IMR-90 (cell line): Measurements from ENCODE around the gene NCAPD3. TPM values are rescaled to one million over a fixed set of nuclear protein-coding genes. Genes with fewer than 3 reads are reported as not detected.
A peak's percentile ranks its signal among the peaks of the same experiment; 100 is the strongest.

Experiments used
- ATAC-seq: fragments of 200-7000 bp; cut with Tn5 transposase; 2 replicates; pipeline ENCODE4 v1.9.1; 2020; ENCODE audit warnings: low read depth, mild to moderate bottlenecking, moderate library complexity
- BruUV-seq: library from RNA; stranded (reverse); fragments of 400-500 nt; replicated peaks from 2 replicates; lab custom pipeline; 2021; lab: Mats Ljungman, UMichigan
- CTCF ChIA-PET: fragments of 300-600 bp; formaldehyde crosslinking; extraction: SDS; loops from one replicate; lab custom pipeline; 2021; ENCODE audit warnings: antibody characterized with exemption; lab: Yijun Ruan, JAX
- POLR2A ChIA-PET: fragments of 300-600 bp; sonication (Branson Sonifier 250); formaldehyde crosslinking; loops from one replicate; lab custom pipeline; 2022; ENCODE audit warnings: antibody characterized with exemption; ENCODE audit not compliant: unreplicated experiment; lab: Charles Lee
- DNase-seq: peaks from one replicate; pipeline ENCODE4 v3.0.0; 2013
- H2AFZ ChIP-seq: replicated peaks from 2 replicates; pipeline ENCODE3; 2013; ENCODE audit warnings: low read length, mild to moderate bottlenecking; ENCODE audit not compliant: poor library complexity
- H2AK5ac ChIP-seq: 2 replicates; pipeline ENCODE4 v1.6.1; 2013; ENCODE audit warnings: low read depth, low read length, inconsistent platforms
- H2AK9ac ChIP-seq: replicated peaks from 2 replicates; pipeline ENCODE3; 2013; ENCODE audit warnings: mild to moderate bottlenecking, low read depth, low read length, moderate library complexity; ENCODE audit not compliant: poor library complexity
- H2BK120ac ChIP-seq: 2 replicates; pipeline ENCODE4 v1.6.1; 2013; ENCODE audit warnings: low read depth, low read length, inconsistent platforms
- H2BK15ac ChIP-seq: 3 replicates; pipeline ENCODE4 v1.6.1; 2013; ENCODE audit warnings: low read depth, low read length, inconsistent platforms
- H2BK20ac ChIP-seq: 2 replicates; pipeline ENCODE4 v1.6.1; 2013; ENCODE audit warnings: low read depth, mild to moderate bottlenecking, inconsistent platforms, low read length, moderate library complexity
- H2BK5ac ChIP-seq: 2 replicates; pipeline ENCODE4 v1.6.1; 2013; ENCODE audit warnings: mild to moderate bottlenecking, low read depth, low read length, inconsistent platforms; ENCODE audit not compliant: poor library complexity, severe bottlenecking
- H3K14ac ChIP-seq: replicated peaks from 2 replicates; pipeline ENCODE4 v1.6.1; 2013; ENCODE audit warnings: low read depth, low read length, inconsistent platforms
- H3K18ac ChIP-seq: 2 replicates; pipeline ENCODE4 v1.6.1; 2013; ENCODE audit warnings: low read depth, low read length, control low read depth
- H3K23ac ChIP-seq: 2 replicates; pipeline ENCODE4 v1.6.1; 2013; ENCODE audit warnings: low read depth, low read length, inconsistent platforms
- H3K27ac ChIP-seq: 2 replicates; pipeline ENCODE4 v1.5.1; 2013; ENCODE audit warnings: mild to moderate bottlenecking, control low read depth, low read length; ENCODE audit not compliant: insufficient read depth
- H3K27me3 ChIP-seq: 2 replicates; pipeline ENCODE4 v1.6.1; 2013; ENCODE audit warnings: low read length; ENCODE audit not compliant: control insufficient read depth, insufficient read depth
- H3K36me3 ChIP-seq: 2 replicates; pipeline ENCODE4 v1.6.1; 2013; ENCODE audit warnings: low read length, mixed read lengths; ENCODE audit not compliant: control insufficient read depth, insufficient read depth
- H3K4ac ChIP-seq: 2 replicates; pipeline ENCODE4 v1.6.1; 2013; ENCODE audit warnings: low read depth, low read length, inconsistent platforms
- H3K4me1 ChIP-seq: 2 replicates; pipeline ENCODE4 v1.6.1; 2013; ENCODE audit warnings: low read length, mixed read lengths; ENCODE audit not compliant: control insufficient read depth, insufficient read depth
- H3K4me2 ChIP-seq: 2 replicates; pipeline ENCODE4 v1.6.1; 2013; ENCODE audit warnings: low read depth, mild to moderate bottlenecking, control low read depth, low read length, moderate library complexity
- H3K4me3 ChIP-seq: 2 replicates; pipeline ENCODE4 v1.5.1; 2013; ENCODE audit warnings: low read depth, mild to moderate bottlenecking, control low read depth, low read length, moderate library complexity; ENCODE audit not compliant: insufficient read depth
- H3K56ac ChIP-seq: 2 replicates; pipeline ENCODE4 v1.6.1; 2013; ENCODE audit warnings: low read length, inconsistent platforms; ENCODE audit not compliant: insufficient read depth; ENCODE audit errors: extremely low read depth
- H3K79me1 ChIP-seq, 2 experiments: 2 replicates each; pipeline ENCODE4 v1.6.1; 2013; ENCODE audit warnings: low read length in 2 of 2, inconsistent platforms in 1 of 2, low read depth in 1 of 2
- H3K9ac ChIP-seq: 2 replicates; pipeline ENCODE4 v1.6.1; 2013; ENCODE audit warnings: low read depth, low read length, control low read depth
- H3K9me1 ChIP-seq: 2 replicates; pipeline ENCODE4 v1.6.1; 2013; ENCODE audit warnings: low read length, inconsistent platforms; ENCODE audit not compliant: insufficient read depth
- H3K9me3 ChIP-seq: 2 replicates; pipeline ENCODE4 v1.6.1; 2013; ENCODE audit warnings: low read length; ENCODE audit not compliant: control insufficient read depth, insufficient read depth
- H4K20me1 ChIP-seq: 2 replicates; pipeline ENCODE4 v1.6.1; 2013; ENCODE audit warnings: low read length, inconsistent platforms; ENCODE audit not compliant: insufficient read depth
- H4K5ac ChIP-seq: 2 replicates; pipeline ENCODE4 v1.6.1; 2013; ENCODE audit warnings: mild to moderate bottlenecking, low read depth, low read length, control low read depth
- H4K8ac ChIP-seq, 2 experiments: 2 replicates each; pipeline ENCODE4 v1.6.1; 2013; ENCODE audit warnings: low read depth in 2 of 2, low read length in 2 of 2, control low read depth in 1 of 2, inconsistent platforms in 1 of 2
- H4K91ac ChIP-seq: 2 replicates; pipeline ENCODE4 v1.6.1; 2013; ENCODE audit warnings: low read depth, low read length, inconsistent platforms; ENCODE audit not compliant: insufficient read depth
- BHLHE40 ChIP-seq: fragments of 150-350 bp; IDR thresholded peaks from 2 replicates; pipeline ENCODE4 v1.6.1; 2016; ENCODE audit warnings: mild to moderate bottlenecking, low read depth, low read length
- CEBPB ChIP-seq: IDR thresholded peaks from 2 replicates; pipeline ENCODE4 v1.6.1; 2012; ENCODE audit warnings: low read depth, low read length, improper control_type of control experiment
- CHD1 ChIP-seq: IDR thresholded peaks from 2 replicates; pipeline ENCODE4 v1.6.1; 2012; ENCODE audit warnings: low read depth, low read length, improper control_type of control experiment
- MAFK ChIP-seq: IDR thresholded peaks from 2 replicates; pipeline ENCODE4 v1.6.1; 2012; ENCODE audit warnings: low read depth, low read length, improper control_type of control experiment
- MAZ ChIP-seq: IDR thresholded peaks from 2 replicates; pipeline ENCODE4 v1.6.1; 2012; ENCODE audit warnings: low read depth, mild to moderate bottlenecking, low read length, improper control_type of control experiment, moderate library complexity, borderline replicate concordance
- MXI1 ChIP-seq: IDR thresholded peaks from 2 replicates; pipeline ENCODE4 v1.6.1; 2012; ENCODE audit warnings: low read depth, mild to moderate bottlenecking, low read length, moderate library complexity, borderline replicate concordance
- POLR2A ChIP-seq: IDR thresholded peaks from 2 replicates; pipeline ENCODE4 v1.6.1; 2012; ENCODE audit warnings: mild to moderate bottlenecking, low read depth, low read length
- RAD21 ChIP-seq: IDR thresholded peaks from 2 replicates; pipeline ENCODE4 v1.6.1; 2012; ENCODE audit warnings: low read length, improper control_type of control experiment
- RFX5 ChIP-seq: IDR thresholded peaks from 2 replicates; pipeline ENCODE4 v1.8.0; 2012; ENCODE audit warnings: low read depth, mild to moderate bottlenecking, low read length, moderate library complexity
- SMC3 ChIP-seq: fragments of 150-350 bp; IDR thresholded peaks from 2 replicates; pipeline ENCODE4 v1.6.1; 2016; ENCODE audit warnings: low read depth, mild to moderate bottlenecking, antibody characterized with exemption, low read length, moderate library complexity
- WGBS, 2 experiments: methylation state at CpG; one replicate each; pipeline versions ENCODE4 v1.1.5 to v1.1.7; 2013; ENCODE audit warnings: missing lambda C conversion rate in 2 of 2; ENCODE audit not compliant: insufficient read length in 1 of 2; ENCODE audit errors: extremely low coverage in 2 of 2; 5-methylcytosine and 5-hydroxymethylcytosine counted together
- dilution Hi-C: fragments of 300-500 bp; cut with HindIII; formaldehyde crosslinking; loops from one replicate; pipeline ENCODE4 v1.14.3; 2018; ENCODE audit warnings: low sequenced_read_pairs; ENCODE audit not compliant: unreplicated experiment
- in situ Hi-C: fragments of 300-500 bp; cut with MboI; formaldehyde crosslinking; loops from 3 replicates; pipeline ENCODE4 v1.14.3; 2019; ENCODE audit warnings: low sequenced_read_pairs, inconsistent platforms, mixed read lengths
- intact Hi-C: fragments of 100-400 bp; cut with micrococcal nuclease; formaldehyde crosslinking; loops from 2 replicates; pipeline ENCODE4 v1.10.0; 2022
- polyA plus RNA-seq, 3 experiments: library from polyadenylated mRNA; depleted of rRNA; stranded (reverse); fragments of >200 nt; gene quantifications; 2 replicates each; pipeline ENCODE4 v1.2.3, GENCODE V29; 2012; ENCODE audit warnings: low replicate concordance in 1 of 3
- total RNA-seq: library from RNA; depleted of rRNA; stranded (reverse); fragments of >200 nt; gene quantifications from 2 replicates; pipeline ENCODE4 v1.2.3, GENCODE V29; 2012
- TF ChIP-seq, protein P1 (sequence below): conservative IDR thresholded peaks from 2 replicates; pipeline ENCODE4 v1.5.1; 2012; ENCODE audit warnings: mild to moderate bottlenecking, low read depth, low read length, improper control_type of control experiment

The NCAPD3 gene
- total and polyA plus RNA-seq, 2 of the 4 experiments (the other 2 are of a cell fraction): 18.0 to 19.2 TPM

DNA sequence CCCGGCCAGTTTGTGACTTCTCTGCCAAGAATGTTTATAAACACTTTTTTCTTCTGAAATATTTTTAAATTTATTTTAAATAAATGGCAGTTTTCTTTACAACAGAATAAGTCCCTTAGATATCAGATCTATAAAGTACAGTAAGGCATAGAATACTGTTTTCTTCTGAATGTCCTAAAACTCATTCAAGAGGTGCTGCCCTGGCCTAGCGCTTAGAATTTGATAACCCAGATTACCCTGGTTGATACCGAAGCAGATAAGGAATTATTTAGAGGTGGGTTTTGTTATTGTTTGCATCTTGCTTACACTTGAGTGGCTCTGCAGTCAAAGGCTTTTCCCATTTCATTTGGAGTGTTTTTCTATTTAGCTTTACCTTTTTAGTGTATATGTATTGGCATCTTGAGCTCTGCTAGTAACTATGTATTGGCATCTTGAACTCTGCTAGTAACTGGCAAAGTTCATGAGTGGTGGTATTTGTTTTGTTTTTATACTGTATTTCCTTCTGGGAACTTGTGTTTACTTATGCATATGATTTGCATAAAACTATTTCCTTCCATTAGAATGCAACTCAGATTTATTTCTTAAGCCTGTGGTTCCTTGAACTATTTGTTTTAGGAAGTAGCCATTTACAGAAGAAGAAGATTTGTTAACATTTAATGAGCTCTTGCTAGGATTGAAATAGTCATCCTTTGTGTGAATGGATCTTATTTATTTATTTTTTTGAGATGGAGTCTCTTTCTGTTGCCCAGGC is 30.8 kb upstream of the NCAPD3 start:
- Histone ChIP-seq H3K4me1 (no peaks in the 10 kb centered on the region; the same call in 1 of the 2 replicates), H3K27ac (no peak overlapping the region), H2AFZ (no peak overlapping the region), H2BK5ac (no peak overlapping the region), H2BK20ac (no peak overlapping the region), H4K5ac (no peak overlapping the region), H3K27me3 (no peaks in the 10 kb centered on the region), H3K14ac (no peak overlapping the region), H2BK15ac (no peak overlapping the region), H2BK120ac (no peak overlapping the region), H3K79me1 (peaks cover 11 to 28% of the 10 kb centered on the region in 2 experiments), H3K9ac (peak overlapping the region; percentile 28; the same call in 1 of the 2 replicates), H4K8ac (no peak overlapping the region), H2AK9ac (no peak overlapping the region), H3K9me1 (no peaks in the 10 kb centered on the region; the same call in 1 of the 2 replicates), H3K23ac (no peak overlapping the region), H4K20me1 (no peaks in the 10 kb centered on the region; the same call in 1 of the 2 replicates), H3K18ac (no peak overlapping the region), H3K4me2 (peak overlapping the region; percentile 62), H4K91ac (no peak overlapping the region), H3K4ac (no peak overlapping the region), H2AK5ac (no peak overlapping the region), H3K56ac (no peak overlapping the region; the same call in 1 of the 2 replicates), H3K36me3 (peaks cover 22% of the 10 kb centered on the region), H3K9me3 (no peaks in the 10 kb centered on the region), H3K4me3 (peak overlapping the region; percentile 61; the same call in 1 of the 2 replicates)
- in situ Hi-C loops (loop anchor here (10.0 kb wide), 1 partner anchor 210 kb away; no protein-coding TSS in a partner anchor), dilution Hi-C loops (no loop called here), intact Hi-C loops (loop anchor here (10.0 kb wide), 1 partner anchor 210 kb away; no protein-coding TSS in a partner anchor)
- POLR2A ChIA-PET: no interaction called here
- no peak for DNase-seq
- CTCF ChIA-PET: no interaction called here
- no TSS peak for BruUV-seq
- TF ChIP-seq MAFK (no peak), MAZ (no peak), RFX5 (no peak), SMC3 (no peak), CEBPB (no peak), BHLHE40 (no peak), CHD1 (no peak), RAD21 (no peak), MXI1 (no peak), POLR2A (no peak)
- TF ChIP-seq, protein P1, sequence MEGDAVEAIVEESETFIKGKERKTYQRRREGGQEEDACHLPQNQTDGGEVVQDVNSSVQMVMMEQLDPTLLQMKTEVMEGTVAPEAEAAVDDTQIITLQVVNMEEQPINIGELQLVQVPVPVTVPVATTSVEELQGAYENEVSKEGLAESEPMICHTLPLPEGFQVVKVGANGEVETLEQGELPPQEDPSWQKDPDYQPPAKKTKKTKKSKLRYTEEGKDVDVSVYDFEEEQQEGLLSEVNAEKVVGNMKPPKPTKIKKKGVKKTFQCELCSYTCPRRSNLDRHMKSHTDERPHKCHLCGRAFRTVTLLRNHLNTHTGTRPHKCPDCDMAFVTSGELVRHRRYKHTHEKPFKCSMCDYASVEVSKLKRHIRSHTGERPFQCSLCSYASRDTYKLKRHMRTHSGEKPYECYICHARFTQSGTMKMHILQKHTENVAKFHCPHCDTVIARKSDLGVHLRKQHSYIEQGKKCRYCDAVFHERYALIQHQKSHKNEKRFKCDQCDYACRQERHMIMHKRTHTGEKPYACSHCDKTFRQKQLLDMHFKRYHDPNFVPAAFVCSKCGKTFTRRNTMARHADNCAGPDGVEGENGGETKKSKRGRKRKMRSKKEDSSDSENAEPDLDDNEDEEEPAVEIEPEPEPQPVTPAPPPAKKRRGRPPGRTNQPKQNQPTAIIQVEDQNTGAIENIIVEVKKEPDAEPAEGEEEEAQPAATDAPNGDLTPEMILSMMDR: no peak
- WGBS, 2 experiments: no CpG with 5 or more reads among the region's 3 CpGs
- no peak for ATAC-seq
